Breast epithelium (tissue), 4 donors: ENCODE results near the gene ARID5B. TPM values are rescaled to one million over a fixed set of nuclear protein-coding genes. Genes with fewer than 3 reads are reported as not detected.

ENCODE experiments used
- DNase-seq, 2 donors: peaks; one replicate each; pipeline ENCODE4 v3.0.0-alpha.2; 2019; ENCODE audit warnings: low spot score in 2 of 2
- H3K27ac ChIP-seq, 2 donors: fragments of 200-600 bp; sonication (generic) in 1 of 2; one replicate each; pipeline ENCODE4 v1.5.1; 2016 to 2019; ENCODE audit warnings: mild to moderate bottlenecking in 1 of 2
- H3K27me3 ChIP-seq, 2 donors: fragments of 200-600 bp; sonication (generic) in 1 of 2; one replicate each; pipeline versions ENCODE4 v1.5.1 to v1.6.0; 2017 to 2019; ENCODE audit warnings: control low read depth in 1 of 2, mild to moderate bottlenecking in 1 of 2
- H3K36me3 ChIP-seq: fragments of 200-600 bp; one replicate; pipeline ENCODE4 v1.5.1; 2019
- H3K4me1 ChIP-seq, 2 donors: fragments of 200-600 bp; sonication (generic); one replicate each; pipeline ENCODE4 v1.5.1; 2016 to 2019; ENCODE audit warnings: control low read depth in 1 of 2
- H3K4me3 ChIP-seq, 3 donors: fragments of 200-600 bp; sonication (generic); 1 replicate in 2 of 3; 2 replicates in 1 of 3; pipeline ENCODE4 v1.5.1; 2016 to 2019; ENCODE audit warnings: mild to moderate bottlenecking in 3 of 3, moderate library complexity in 2 of 3
- H3K9me3 ChIP-seq, 2 donors: fragments of 200-600 bp; sonication (generic) in 1 of 2; one replicate each; pipeline ENCODE4 v1.5.1; 2016 to 2019; ENCODE audit warnings: control low read depth in 1 of 2
- POLR2A ChIP-seq: fragments of 450-650 bp; IDR thresholded peaks from one replicate; pipeline ENCODE4 v1.6.1; 2016; ENCODE audit warnings: antibody characterized with exemption, mild to moderate bottlenecking, moderate library complexity
- POLR2AphosphoS5 ChIP-seq, 3 donors: sonication (generic); formaldehyde crosslinking; IDR thresholded peaks; one replicate each; pipeline ENCODE4 v1.6.1; 2017; ENCODE audit warnings: antibody characterized with exemption in 3 of 3
- intact Hi-C: fragments of 100-400 bp; cut with DNase I; formaldehyde crosslinking; loops from one replicate; pipeline ENCODE4 v1.15.1; 2023; ENCODE audit warnings: low total_unique reads
- total RNA-seq, 3 donors: library from RNA; depleted of rRNA; stranded (reverse); fragments of >200 nt; gene quantifications; one replicate each; pipeline ENCODE4 v1.1.0, GENCODE V29; 2016
- TF ChIP-seq, protein P1 (sequence below), 3 donors: fragments of 450-650 bp; IDR thresholded peaks; one replicate each; pipeline ENCODE4 v1.5.1; 2016 to 2017; ENCODE audit warnings: antibody characterized with exemption in 3 of 3, mild to moderate bottlenecking in 3 of 3, moderate library complexity in 3 of 3

ARID5B gene
- total RNA-seq, 3 donors from 2014 or later, result 89.5 to 166 (median 125) TPM

DNA sequence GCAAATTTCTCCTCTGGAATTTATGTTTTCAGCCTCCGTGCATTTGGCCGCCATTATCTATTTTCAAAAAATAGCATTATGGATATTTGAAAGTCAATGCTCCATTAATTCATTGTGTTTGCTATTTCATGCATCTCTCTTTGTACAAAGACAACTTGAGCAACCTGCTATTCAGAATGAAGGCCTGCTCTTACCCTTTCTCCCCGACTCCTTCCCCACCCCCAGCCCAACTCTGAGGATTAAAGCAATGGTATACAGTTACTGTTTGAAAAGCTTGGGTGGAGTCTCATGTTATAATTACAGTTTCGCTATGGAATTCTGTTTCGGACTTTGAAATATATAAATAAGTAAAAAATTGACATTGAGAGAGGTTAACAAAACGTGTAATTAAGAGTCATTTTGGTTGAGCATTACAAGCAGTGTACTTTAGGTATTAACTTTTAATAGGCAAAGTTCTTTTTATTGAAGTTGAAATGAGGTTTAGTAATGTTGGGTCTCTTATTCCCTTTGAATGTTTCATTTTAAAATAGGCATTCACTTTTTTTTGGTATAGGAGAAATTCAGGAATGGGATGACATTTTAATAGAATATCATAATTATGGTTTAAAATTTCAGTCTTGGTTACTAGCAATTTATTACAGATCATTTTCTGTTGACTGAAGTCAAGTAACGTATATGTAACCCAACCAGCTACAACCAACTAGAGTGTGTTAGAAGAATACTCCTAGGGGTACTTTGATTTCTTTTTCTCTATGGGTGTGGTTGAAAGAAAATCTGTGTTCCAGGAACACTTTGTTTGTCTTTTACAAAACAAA, 93.1 kb downstream of the ARID5B start:
- intact Hi-C loops, result no loop called here
- peaks cover 3 to 4% of the 10 kb centered on the region in 2 donors for H3K4me1 ChIP-seq
- H3K27ac ChIP-seq, result peak overlapping the region; percentile 45 to 75
- no peak for DNase-seq
- no peaks in the 10 kb centered on the region for H3K27me3 ChIP-seq
- TF ChIP-seq, protein P1, sequence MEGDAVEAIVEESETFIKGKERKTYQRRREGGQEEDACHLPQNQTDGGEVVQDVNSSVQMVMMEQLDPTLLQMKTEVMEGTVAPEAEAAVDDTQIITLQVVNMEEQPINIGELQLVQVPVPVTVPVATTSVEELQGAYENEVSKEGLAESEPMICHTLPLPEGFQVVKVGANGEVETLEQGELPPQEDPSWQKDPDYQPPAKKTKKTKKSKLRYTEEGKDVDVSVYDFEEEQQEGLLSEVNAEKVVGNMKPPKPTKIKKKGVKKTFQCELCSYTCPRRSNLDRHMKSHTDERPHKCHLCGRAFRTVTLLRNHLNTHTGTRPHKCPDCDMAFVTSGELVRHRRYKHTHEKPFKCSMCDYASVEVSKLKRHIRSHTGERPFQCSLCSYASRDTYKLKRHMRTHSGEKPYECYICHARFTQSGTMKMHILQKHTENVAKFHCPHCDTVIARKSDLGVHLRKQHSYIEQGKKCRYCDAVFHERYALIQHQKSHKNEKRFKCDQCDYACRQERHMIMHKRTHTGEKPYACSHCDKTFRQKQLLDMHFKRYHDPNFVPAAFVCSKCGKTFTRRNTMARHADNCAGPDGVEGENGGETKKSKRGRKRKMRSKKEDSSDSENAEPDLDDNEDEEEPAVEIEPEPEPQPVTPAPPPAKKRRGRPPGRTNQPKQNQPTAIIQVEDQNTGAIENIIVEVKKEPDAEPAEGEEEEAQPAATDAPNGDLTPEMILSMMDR (IDR thresholded peaks at IDR 0.05), result no peak
- TF ChIP-seq POLR2A (no peak), POLR2AphosphoS5 (IDR thresholded peaks at IDR 0.05) (no peak)
- no peaks in the 10 kb centered on the region for H3K36me3 ChIP-seq
- H3K9me3 ChIP-seq, result no peaks in the 10 kb centered on the region
- peak overlapping the region in 1 of 3 donors; percentile 52 for H3K4me3 ChIP-seq

DNA sequence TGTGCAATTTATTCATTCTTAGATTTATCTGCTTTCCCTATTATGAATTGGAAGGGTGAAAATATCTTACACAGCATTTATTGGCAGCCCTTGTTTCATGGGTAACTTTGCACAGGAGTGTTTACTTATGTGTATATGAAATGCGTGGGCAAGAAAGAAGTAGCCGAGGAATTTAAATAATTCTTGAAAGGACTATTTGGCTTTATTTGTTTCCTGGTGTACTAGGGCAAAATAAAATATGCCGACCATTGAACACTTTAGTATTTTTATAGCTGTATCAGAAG, 93.7 kb downstream of the ARID5B start:
- H3K4me3 ChIP-seq, result no peak overlapping the region
- peaks cover 3 to 4% of the 10 kb centered on the region in 2 donors for H3K4me1 ChIP-seq
- no peaks in the 10 kb centered on the region for H3K9me3 ChIP-seq
- no peaks in the 10 kb centered on the region for H3K27me3 ChIP-seq
- TF ChIP-seq, protein P1 (IDR thresholded peaks at IDR 0.05), result no peak
- no peak for TF ChIP-seq POLR2AphosphoS5 (IDR thresholded peaks at IDR 0.05)
- no peak for TF ChIP-seq POLR2A
- intact Hi-C loops, result no loop called here
- DNase-seq, result no peak
- H3K27ac ChIP-seq, result peak overlapping the region; percentile 39 to 75
- H3K36me3 ChIP-seq, result no peaks in the 10 kb centered on the region

DNA sequence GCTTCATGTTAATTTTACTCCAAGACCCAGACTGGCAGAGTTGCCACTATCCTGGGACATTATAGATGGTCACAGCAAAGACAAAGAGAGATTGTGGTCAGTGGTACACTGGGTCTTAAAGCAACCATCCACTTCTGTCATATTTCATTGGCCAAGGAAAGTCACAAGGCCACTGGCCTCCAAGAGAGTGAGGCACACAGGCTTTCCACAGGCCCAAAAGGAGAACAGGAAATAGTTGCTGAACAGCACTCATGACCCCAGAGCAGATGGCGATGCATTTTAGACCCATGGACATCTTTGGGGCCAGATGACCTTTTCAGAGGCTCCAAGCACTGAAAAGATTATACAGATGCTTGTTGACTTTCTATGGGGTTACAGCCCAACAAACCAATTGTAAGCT, 97.4 kb downstream of the ARID5B start:
- peaks cover 0 to 4% of the 10 kb centered on the region in 2 donors for H3K4me1 ChIP-seq
- no peak overlapping the region for H3K27ac ChIP-seq
- no peaks in the 10 kb centered on the region for H3K36me3 ChIP-seq
- DNase-seq, result no peak
- no peaks in the 10 kb centered on the region for H3K27me3 ChIP-seq
- TF ChIP-seq, protein P1 (IDR thresholded peaks at IDR 0.05), result no peak
- TF ChIP-seq POLR2A (no peak), POLR2AphosphoS5 (IDR thresholded peaks at IDR 0.05) (no peak)
- no peaks in the 10 kb centered on the region for H3K9me3 ChIP-seq
- intact Hi-C loops, result no loop called here
- no peak overlapping the region for H3K4me3 ChIP-seq

DNA sequence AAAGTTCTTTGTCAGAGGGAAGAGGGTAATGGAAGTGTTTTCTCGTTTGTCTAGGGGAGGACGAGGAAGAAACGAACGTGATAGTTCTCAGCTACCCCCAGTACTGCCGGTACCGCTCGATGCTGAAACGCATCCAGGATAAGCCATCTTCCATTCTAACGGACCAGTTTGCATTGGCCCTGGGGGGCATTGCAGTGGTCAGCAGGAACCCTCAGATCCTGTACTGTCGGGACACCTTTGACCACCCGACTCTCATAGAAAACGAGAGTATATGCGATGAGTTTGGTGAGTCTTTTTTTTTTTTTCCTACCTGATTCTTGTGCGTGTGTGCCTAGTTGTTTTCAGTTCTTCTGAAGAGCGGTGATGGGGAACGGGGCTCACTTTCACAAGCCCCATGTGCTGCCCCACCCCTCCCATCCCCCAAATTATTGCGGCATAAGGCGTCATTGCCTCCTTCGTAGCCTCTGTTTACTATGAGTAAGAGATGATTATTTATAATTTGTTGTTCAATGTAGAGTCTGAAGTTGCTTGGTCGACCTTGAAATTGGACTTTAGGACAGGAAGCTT, 98.6 kb downstream of the ARID5B start:
- H3K27me3 ChIP-seq, result no peaks in the 10 kb centered on the region
- TF ChIP-seq POLR2AphosphoS5 (IDR thresholded peaks at IDR 0.05) (no peak), POLR2A (no peak)
- TF ChIP-seq, protein P1 (IDR thresholded peaks at IDR 0.05), result no peak
- peaks cover 0 to 6% of the 10 kb centered on the region in 2 donors for H3K4me1 ChIP-seq

DNA sequence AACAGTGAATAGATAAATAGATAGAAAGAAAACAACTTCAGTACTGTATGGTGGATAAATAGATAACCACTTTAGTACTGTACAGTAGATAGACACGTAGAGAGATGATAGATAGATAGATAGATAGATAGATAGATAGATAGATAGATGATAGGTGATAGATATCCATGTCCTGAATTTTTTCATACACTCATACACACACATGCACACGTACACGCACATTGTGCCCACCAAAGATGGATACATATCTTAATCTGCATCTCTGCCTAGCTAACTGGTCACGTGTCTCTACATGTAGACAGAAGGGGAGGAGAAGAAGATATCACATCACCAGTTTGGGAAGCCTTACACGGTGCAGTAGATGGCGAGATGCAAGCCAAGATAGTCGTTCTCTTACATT, 99.2 kb downstream of the ARID5B start:
- Histone ChIP-seq H3K27me3 (no peaks in the 10 kb centered on the region), H3K4me3 (no peak overlapping the region), H3K36me3 (no peaks in the 10 kb centered on the region), H3K9me3 (no peaks in the 10 kb centered on the region), H3K4me1 (peaks cover 0 to 6% of the 10 kb centered on the region in 2 donors), H3K27ac (peak overlapping the region in 1 of 2 donors; percentile 57)
- DNase-seq, result no peak
- no peak for TF ChIP-seq POLR2AphosphoS5 (IDR thresholded peaks at IDR 0.05)
- TF ChIP-seq, protein P1 (IDR thresholded peaks at IDR 0.05), result no peak
- TF ChIP-seq POLR2A, result no peak
- intact Hi-C loops, result no loop called here

More for the DNA sequence above, 98.6 kb downstream of the ARID5B start:
- Histone ChIP-seq H3K9me3 (no peaks in the 10 kb centered on the region), H3K4me3 (no peak overlapping the region), H3K36me3 (no peaks in the 10 kb centered on the region), H3K27ac (no peak overlapping the region)
- DNase-seq, result no peak
- intact Hi-C loops, result no loop called here
